A549 treated with RU486 at 1 μM for 4 hours (cell line): ENCODE results near the gene KAT5. TPM values are rescaled to one million over a fixed set of nuclear protein-coding genes. Genes with fewer than 3 reads are reported as not detected.

Experiments used
- total RNA-seq: library from RNA; stranded (reverse); fragments of 200-300 nt; extraction: Qiagen RNA extraction; gene quantifications from 5 replicates; pipeline ENCODE4 v1.2.3, GENCODE V29; 2022; ENCODE audit warnings: low read depth

KAT5 gene
- total RNA-seq, result 41.0 to 55.2 TPM (median 52.3 TPM) in 5 replicates

DNA sequence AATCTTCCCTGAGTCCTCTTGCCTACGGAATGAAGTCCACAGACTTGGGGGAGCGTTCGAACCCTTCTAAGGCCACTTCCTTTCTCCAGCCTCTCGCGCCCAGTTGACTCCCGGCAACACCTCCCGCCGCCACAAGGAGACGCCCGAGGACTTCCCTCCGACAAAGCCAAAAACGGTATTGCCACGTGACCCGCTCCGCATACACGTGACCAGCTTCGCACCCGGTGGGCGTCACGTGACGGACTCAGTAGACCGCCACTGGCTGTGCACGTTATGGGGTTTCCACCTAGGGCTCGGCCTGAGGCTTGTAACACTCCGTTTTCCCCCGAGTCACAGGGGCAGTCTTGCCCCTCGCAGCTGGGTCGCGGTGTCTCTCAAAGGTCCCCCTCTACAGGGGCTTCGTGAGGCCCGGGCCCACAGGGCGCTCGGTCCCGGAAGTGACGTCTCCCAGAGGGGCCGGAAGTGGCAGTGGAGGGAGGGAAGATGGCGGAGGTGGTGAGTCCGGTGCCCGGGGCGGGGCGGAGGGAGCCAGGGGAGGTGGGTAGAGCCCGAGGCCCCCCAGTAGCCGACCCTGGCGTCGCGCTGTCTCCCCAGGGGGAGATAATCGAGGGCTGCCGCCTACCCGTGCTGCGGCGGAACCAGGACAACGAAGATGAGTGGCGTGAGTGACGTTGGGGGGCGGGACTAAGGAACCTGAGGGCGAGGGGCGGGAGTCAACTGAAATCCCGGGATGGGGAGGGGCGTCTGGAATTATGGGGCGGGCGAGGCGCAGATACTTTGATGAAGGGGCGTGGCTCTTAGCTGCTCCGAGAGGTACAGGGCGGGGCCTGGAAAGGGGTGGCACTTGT, at the start of gene KAT5:
KAT5 (plus strand) TSS at position 468 of the 848 bp plus-strand sequence; CDS start at position 484, 16 bp downstream.

DNA sequence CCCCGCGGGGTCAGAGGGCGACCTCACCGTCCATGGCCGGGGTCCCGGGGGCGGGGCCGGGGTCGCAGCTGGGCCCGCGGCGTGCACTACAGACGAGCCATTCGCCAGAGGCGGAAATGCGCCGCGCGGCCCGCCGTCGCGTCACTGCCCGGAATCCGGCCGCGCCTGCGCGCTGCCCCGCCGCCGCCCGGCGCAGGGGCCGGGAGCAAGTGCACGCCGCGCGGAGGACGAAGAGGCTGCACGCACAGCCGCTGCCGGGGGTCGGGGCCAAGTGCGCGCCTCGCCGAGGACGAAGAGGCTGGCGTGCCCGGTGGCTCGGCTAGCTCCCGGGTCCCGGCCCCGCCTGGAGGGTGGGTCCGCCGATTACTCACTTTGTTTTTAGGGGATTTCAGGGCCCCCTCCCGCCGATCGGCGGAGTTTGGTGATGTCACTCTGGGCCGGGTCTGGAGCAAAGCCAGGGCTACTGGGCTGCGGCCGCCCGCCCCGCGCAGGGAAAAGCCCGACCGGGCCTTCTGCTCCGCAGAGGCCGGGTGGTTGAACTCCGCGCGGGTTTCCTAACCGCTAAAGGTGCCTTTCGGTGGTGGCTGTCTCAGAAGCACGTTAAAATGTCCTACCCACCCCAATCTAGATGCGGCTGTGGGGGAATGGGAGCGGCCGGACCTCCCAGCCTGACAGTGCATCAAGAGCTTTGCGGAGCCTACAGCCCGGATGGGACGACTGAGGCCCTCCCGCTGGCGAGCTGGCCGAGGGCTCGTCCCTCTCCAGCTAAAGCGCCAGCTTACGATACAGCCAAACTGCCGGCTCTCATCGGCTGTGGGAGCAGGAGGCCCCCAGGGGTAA, 49.0 kb upstream of the KAT5 start, which contains the start of gene RELA:
RELA (minus strand) TSS at position 118 of the 840 bp plus-strand sequence; CDS start at position 34, 84 bp downstream.

DNA sequence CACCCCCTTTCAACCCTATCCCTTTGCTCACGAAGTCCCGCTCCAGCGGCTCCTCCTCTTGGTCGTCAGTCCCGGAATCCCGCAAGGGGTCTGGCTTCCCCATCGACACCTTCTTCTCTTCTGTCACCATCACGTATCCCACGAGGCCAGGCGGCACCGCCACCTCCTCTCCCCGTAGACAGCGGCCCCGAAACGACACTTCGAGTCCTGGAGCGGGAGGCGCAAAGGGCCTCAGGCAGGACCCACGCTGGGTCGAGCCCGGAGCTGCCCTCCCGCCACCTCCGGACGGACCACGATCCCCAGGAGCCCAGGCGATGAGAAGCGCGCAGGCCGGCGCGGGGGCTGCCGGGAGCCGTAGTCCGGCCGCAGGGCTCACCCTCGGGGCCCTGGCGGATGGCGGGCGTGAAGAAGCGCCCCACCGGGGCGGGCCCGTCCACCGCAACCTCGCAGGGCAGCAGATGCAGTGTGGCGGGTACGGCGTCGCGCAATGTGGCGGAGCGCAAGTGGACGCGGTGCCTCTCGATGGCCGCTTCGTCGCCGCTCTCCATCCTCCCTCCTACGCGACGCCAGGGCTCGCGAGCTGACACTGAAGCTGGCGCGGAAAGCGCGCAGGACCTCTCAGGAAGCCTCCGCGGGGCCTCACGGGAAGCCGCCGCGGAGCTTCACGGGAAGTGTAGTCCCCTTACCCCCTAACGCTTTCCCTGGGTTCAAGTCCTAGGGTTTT, 8.3 kb downstream of the KAT5 start, which contains the start of gene RNASEH2C:
RNASEH2C (minus strand) TSS at position 588 of the 724 bp plus-strand sequence; CDS start at position 548, 40 bp downstream.

Other genes starting within 250 kb of the KAT5 start
- 26.0 to 79.2 TPM (median 71.5 TPM) in 5 replicates for gene MALAT1, start 213.2 kb upstream of the KAT5 start, total RNA-seq
- 41.8 to 64.0 TPM (median 60.8 TPM) in 5 replicates for gene SCYL1, start 187.2 kb upstream of the KAT5 start, total RNA-seq
- gene LTBP3, start 153.9 kb upstream of the KAT5 start, total RNA-seq, result 89.5 to 139 TPM (median 115 TPM) in 5 replicates
- gene ZNRD2, start 141.8 kb upstream of the KAT5 start, total RNA-seq, result 68.9 to 82.1 TPM (median 80.4 TPM) in 5 replicates
- 27.5 to 57.1 TPM (median 48.3 TPM) in 5 replicates for gene FAM89B, start 139.7 kb upstream of the KAT5 start, total RNA-seq
- gene EHBP1L1, start 136.2 kb upstream of the KAT5 start, total RNA-seq, result 26.8 to 46.1 TPM (median 41.0 TPM) in 5 replicates
- 0.21 to 1.4 TPM (median 0.57 TPM) in 5 replicates for gene KCNK7, start 116.5 kb upstream of the KAT5 start, total RNA-seq
- gene MAP3K11, start 98.0 kb upstream of the KAT5 start, total RNA-seq, result 37.5 to 55.8 TPM (median 50.4 TPM) in 5 replicates
- gene PCNX3, start 96.5 kb upstream of the KAT5 start, total RNA-seq, result 24.0 to 39.4 TPM (median 33.5 TPM) in 5 replicates
- 9.2 to 21.6 TPM (median 19.1 TPM) in 5 replicates for gene SIPA1, start 74.2 kb upstream of the KAT5 start, total RNA-seq
- 68.9 to 82.9 TPM (median 82.0 TPM) in 5 replicates for gene RELA, start 49.3 kb upstream of the KAT5 start, total RNA-seq
- 29.2 to 51.2 TPM (median 48.8 TPM) in 5 replicates for gene RNASEH2C, start 8.5 kb downstream of the KAT5 start, total RNA-seq
- 7.8 to 13.4 TPM (median 10.6 TPM) in 5 replicates for gene AP5B1, start 68.7 kb downstream of the KAT5 start, total RNA-seq
- gene OVOL1, start 74.8 kb downstream of the KAT5 start, total RNA-seq, result 0.06 to 0.10 TPM (median 0.07 TPM) in 3 of 5 replicates, not detected in the others
- 0.07 TPM in 1 of 5 replicates, not detected in the others for gene SNX32, start 121.7 kb downstream of the KAT5 start, total RNA-seq
- 1,909 to 2,425 TPM (median 2,217 TPM) in 5 replicates for gene CFL1, start 145.9 kb downstream of the KAT5 start, total RNA-seq
- gene MUS81, start 148.2 kb downstream of the KAT5 start, total RNA-seq, result 20.6 to 33.6 TPM (median 31.0 TPM) in 5 replicates
- 0.45 to 0.88 TPM (median 0.85 TPM) in 5 replicates for gene EFEMP2, start 160.5 kb downstream of the KAT5 start, total RNA-seq
- gene CTSW, start 167.6 kb downstream of the KAT5 start, total RNA-seq, result 0.09 to 0.19 TPM in 2 of 5 replicates, not detected in the others
- 72.3 to 97.2 TPM (median 86.8 TPM) in 5 replicates for gene FIBP, start 176.2 kb downstream of the KAT5 start, total RNA-seq
- gene CCDC85B, start 178.4 kb downstream of the KAT5 start, total RNA-seq, result 29.7 to 54.1 TPM (median 46.1 TPM) in 5 replicates
- gene FOSL1, start 188.1 kb downstream of the KAT5 start, total RNA-seq, result 160 to 254 TPM (median 205 TPM) in 5 replicates
- 40.2 to 65.5 TPM (median 60.3 TPM) in 5 replicates for gene C11orf68, start 206.8 kb downstream of the KAT5 start, total RNA-seq
- gene DRAP1, start 207.2 kb downstream of the KAT5 start, total RNA-seq, result 193 to 312 TPM (median 253 TPM) in 5 replicates
- not detected in 5 replicates for gene TSGA10IP, start 233.2 kb downstream of the KAT5 start, total RNA-seq
- gene SART1, start 249.5 kb downstream of the KAT5 start, total RNA-seq, result 51.4 to 70.6 TPM (median 62.2 TPM) in 5 replicates